Peyer's patch (tissue), 4 donors: ENCODE data around the gene FLRT1.

Experiments
- POLR2A ChIP-seq, 2 donors: fragments of 450-650 bp; IDR thresholded peaks; one replicate each; pipeline ENCODE4 v1.5.1; 2017; ENCODE audit warnings: antibody characterized with exemption in 2 of 2, mild to moderate bottlenecking in 2 of 2, moderate library complexity in 2 of 2
- TF ChIP-seq, protein P1 (sequence below), 6 experiments: fragments of 450-650 bp in 4 of 6; fragments of 200-600 bp in 2 of 6; sonication (generic) in 1 of 6; IDR thresholded peaks; one replicate each; pipeline ENCODE4 v1.5.1; 2017 to 2019; ENCODE audit warnings: antibody characterized with exemption in 6 of 6, mild to moderate bottlenecking in 3 of 6, moderate library complexity in 1 of 6

DNA sequence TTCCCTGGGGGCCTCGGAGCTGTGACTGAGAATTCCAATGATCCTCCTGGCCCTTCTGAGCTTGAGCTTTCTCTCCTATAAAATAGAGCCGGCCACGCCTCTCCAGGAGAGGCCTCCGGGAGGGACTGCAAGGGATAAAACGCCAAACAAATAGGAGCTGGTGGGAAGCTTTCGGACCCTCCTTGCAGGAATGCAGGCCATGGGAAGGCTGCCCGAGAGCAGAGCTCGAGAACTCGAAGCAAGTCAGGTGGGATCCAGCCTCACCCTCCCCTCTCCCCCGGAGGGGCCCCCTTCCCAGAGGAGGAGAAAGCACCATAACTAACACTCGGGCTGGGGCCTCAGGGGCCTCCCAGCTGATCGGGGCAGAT is 34.6 kb downstream of the FLRT1 start:
- TF ChIP-seq, protein P1, sequence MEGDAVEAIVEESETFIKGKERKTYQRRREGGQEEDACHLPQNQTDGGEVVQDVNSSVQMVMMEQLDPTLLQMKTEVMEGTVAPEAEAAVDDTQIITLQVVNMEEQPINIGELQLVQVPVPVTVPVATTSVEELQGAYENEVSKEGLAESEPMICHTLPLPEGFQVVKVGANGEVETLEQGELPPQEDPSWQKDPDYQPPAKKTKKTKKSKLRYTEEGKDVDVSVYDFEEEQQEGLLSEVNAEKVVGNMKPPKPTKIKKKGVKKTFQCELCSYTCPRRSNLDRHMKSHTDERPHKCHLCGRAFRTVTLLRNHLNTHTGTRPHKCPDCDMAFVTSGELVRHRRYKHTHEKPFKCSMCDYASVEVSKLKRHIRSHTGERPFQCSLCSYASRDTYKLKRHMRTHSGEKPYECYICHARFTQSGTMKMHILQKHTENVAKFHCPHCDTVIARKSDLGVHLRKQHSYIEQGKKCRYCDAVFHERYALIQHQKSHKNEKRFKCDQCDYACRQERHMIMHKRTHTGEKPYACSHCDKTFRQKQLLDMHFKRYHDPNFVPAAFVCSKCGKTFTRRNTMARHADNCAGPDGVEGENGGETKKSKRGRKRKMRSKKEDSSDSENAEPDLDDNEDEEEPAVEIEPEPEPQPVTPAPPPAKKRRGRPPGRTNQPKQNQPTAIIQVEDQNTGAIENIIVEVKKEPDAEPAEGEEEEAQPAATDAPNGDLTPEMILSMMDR (IDR thresholded peaks at IDR 0.05): no peak
- no peak for TF ChIP-seq POLR2A (IDR thresholded peaks at IDR 0.05)
